ENCODE measurements around the gene PHKB. TPM values are rescaled to one million over a fixed set of nuclear protein-coding genes. Genes with fewer than 3 reads are reported as not detected.
"Not testable (repeated sequence)": the region's sequence is repeated elsewhere in the genome, so short reads cannot be mapped to it uniquely, and the experiment has no call there.

PHKB gene
- total RNA-seq = 10 to 100 TPM; 27.6 to 28.8 TPM

GRCh38 chr16:47460711-47461597, at the start of gene PHKB, which contains the start of gene ITFG1:
TSS of gene PHKB (plus strand) at chr16:47461331. CDS start at chr16:47461351, 20 bp downstream.
TSS of gene ITFG1 (minus strand) at chr16:47461063. CDS start at chr16:47461045, 18 bp downstream.
- peak; percentile 96 for DNase-seq
- Mint-ChIP-seq H3K4me1 (ENCODE audit: low read depth) (peaks cover 53% of the 10 kb centered on the region), H3K36me3 (peaks cover 18% of the 10 kb centered on the region), H3K27me3 (no peaks in the 10 kb centered on the region), H3K9me3 (no peaks in the 10 kb centered on the region), H3K27ac (peak within 1 kb of the TSS; percentile 95), H3K4me3 (peak within 1 kb of the TSS; percentile 93)
- POLR2A ChIA-PET = interaction anchor here (0.8 to 2.7 kb wide), 4 partner anchors 26 to 487 kb away, joined by 3 to 12 read pairs (median 5); partner anchors contain the start of gene DNAJA2
- intact Hi-C loops (cut with micrococcal nuclease) = loop anchor here (1.0 to 10.0 kb wide), 8 partner anchors 113 to 776 kb away; partner anchors contain the start of genes DNAJA2, GPT2, ORC6 and VPS35
- CTCF ChIA-PET = interaction anchor here (0.6 to 3.5 kb wide), 16 partner anchors 15 to 1169 kb away, joined by 3 to 36 read pairs (median 3); partner anchors contain the start of gene NETO2

GRCh38 chr16:47413041-47413440, 48.1 kb upstream of the PHKB start:
- Mint-ChIP-seq H3K4me3 (no peak overlapping the region), H3K4me1 (ENCODE audit: low read depth) (peaks cover 18% of the 10 kb centered on the region), H3K36me3 (peaks cover 21% of the 10 kb centered on the region), H3K27me3 (no peaks in the 10 kb centered on the region), H3K9me3 (no peaks in the 10 kb centered on the region), H3K27ac (no peak overlapping the region)
- no peak for DNase-seq
- intact Hi-C loops (cut with micrococcal nuclease) = no loop called here
- POLR2A ChIA-PET = no interaction called here
- CTCF ChIA-PET = no interaction called here

- ChIA-PET POLR2A (no interaction called here), CTCF (interaction anchor here (0.6 kb wide), 1 partner anchor 376 kb away, joined by 3 read pairs; no protein-coding TSS in a partner anchor)
- no peaks in the 10 kb centered on the region for H3K27me3 Mint-ChIP-seq
- H3K9me3 Mint-ChIP-seq = no peaks in the 10 kb centered on the region
- peaks cover 8% of the 10 kb centered on the region for H3K4me1 Mint-ChIP-seq (ENCODE audit: low read depth)
- peaks cover 25% of the 10 kb centered on the region for H3K36me3 Mint-ChIP-seq
- no peak for DNase-seq
- intact Hi-C loops (cut with micrococcal nuclease) = no loop called here
- no peak overlapping the region for H3K27ac Mint-ChIP-seq
- no peak overlapping the region for H3K4me3 Mint-ChIP-seq
Observed at GRCh38 chr16:47416869-47417268, 44.3 kb upstream of the PHKB start.

GRCh38 chr16:47424846-47425245, 36.3 kb upstream of the PHKB start:
- Mint-ChIP-seq H3K4me1 (ENCODE audit: low read depth) (no peaks in the 10 kb centered on the region), H3K36me3 (peaks cover 43% of the 10 kb centered on the region), H3K27me3 (no peaks in the 10 kb centered on the region), H3K4me3 (no peak overlapping the region), H3K27ac (no peak overlapping the region), H3K9me3 (no peaks in the 10 kb centered on the region)
- ChIA-PET POLR2A (no interaction called here), CTCF (no interaction called here)
- intact Hi-C loops (cut with micrococcal nuclease) = no loop called here
- DNase-seq = no peak

GRCh38 chr16:47426806-47427205, 34.3 kb upstream of the PHKB start:
- Mint-ChIP-seq H3K36me3 (peaks cover 37% of the 10 kb centered on the region), H3K27ac (no peak overlapping the region)

GRCh38 chr16:47431960-47432359, 29.2 kb upstream of the PHKB start:
- ChIA-PET POLR2A (no interaction called here), CTCF (no interaction called here)
- Mint-ChIP-seq H3K4me3 (no peak overlapping the region), H3K27ac (no peak overlapping the region), H3K27me3 (no peaks in the 10 kb centered on the region), H3K36me3 (peaks cover 24% of the 10 kb centered on the region), H3K4me1 (ENCODE audit: low read depth) (peaks cover 19% of the 10 kb centered on the region), H3K9me3 (no peaks in the 10 kb centered on the region)
- DNase-seq = no peak
- intact Hi-C loops (cut with micrococcal nuclease) = no loop called here

More at GRCh38 chr16:47426806-47427205, 34.3 kb upstream of the PHKB start:
- ChIA-PET POLR2A (no interaction called here), CTCF (no interaction called here)
- Mint-ChIP-seq H3K27me3 (no peaks in the 10 kb centered on the region), H3K4me1 (ENCODE audit: low read depth) (peaks cover 2% of the 10 kb centered on the region), H3K9me3 (no peaks in the 10 kb centered on the region), H3K4me3 (no peak overlapping the region)
- no peak for DNase-seq
- intact Hi-C loops (cut with micrococcal nuclease) = no loop called here

- H3K4me1 Mint-ChIP-seq (ENCODE audit: low read depth) = peaks cover 19% of the 10 kb centered on the region
- H3K27me3 Mint-ChIP-seq; H3K27ac Mint-ChIP-seq; intact Hi-C loops (cut with micrococcal nuclease); DNase-seq; H3K9me3 Mint-ChIP-seq; H3K4me3 Mint-ChIP-seq: not testable (repeated sequence)
- peaks cover 22% of the 10 kb centered on the region for H3K36me3 Mint-ChIP-seq
- ChIA-PET CTCF (interaction anchor here (1.3 kb wide), 1 partner anchor 33 kb away, joined by 3 read pairs; no protein-coding TSS in a partner anchor), POLR2A (interaction anchor here (0.6 to 1.6 kb wide), 2 partner anchors 27 to 790 kb away, joined by 4 to 5 read pairs; partner anchors contain the start of genes ITFG1 and PHKB)
Observed at GRCh38 chr16:47434274-47434673, 26.9 kb upstream of the PHKB start.

- H3K9me3 Mint-ChIP-seq; intact Hi-C loops (cut with micrococcal nuclease); DNase-seq; H3K27ac Mint-ChIP-seq; CTCF ChIA-PET; H3K27me3 Mint-ChIP-seq; POLR2A ChIA-PET; H3K4me3 Mint-ChIP-seq: not testable (repeated sequence)
- Mint-ChIP-seq H3K4me1 (ENCODE audit: low read depth) (peaks cover 12% of the 10 kb centered on the region), H3K36me3 (peaks cover 47% of the 10 kb centered on the region)
Observed at GRCh38 chr16:47440066-47440465, 21.1 kb upstream of the PHKB start.

- Mint-ChIP-seq H3K36me3 (peaks cover 50% of the 10 kb centered on the region), H3K4me1 (ENCODE audit: low read depth) (peaks cover 12% of the 10 kb centered on the region)
- DNase-seq; H3K27me3 Mint-ChIP-seq; H3K27ac Mint-ChIP-seq; CTCF ChIA-PET; H3K9me3 Mint-ChIP-seq; H3K4me3 Mint-ChIP-seq; POLR2A ChIA-PET; intact Hi-C loops (cut with micrococcal nuclease): not testable (repeated sequence)
Observed at GRCh38 chr16:47442884-47443283, 18.2 kb upstream of the PHKB start.

- Mint-ChIP-seq H3K27me3 (no peaks in the 10 kb centered on the region), H3K9me3 (peaks cover 6% of the 10 kb centered on the region), H3K27ac (no peak overlapping the region), H3K4me1 (ENCODE audit: low read depth) (peaks cover 8% of the 10 kb centered on the region), H3K36me3 (peaks cover 44% of the 10 kb centered on the region), H3K4me3 (no peak overlapping the region)
- intact Hi-C loops (cut with micrococcal nuclease) = no loop called here
- ChIA-PET CTCF (no interaction called here), POLR2A (interaction anchor here (1.2 kb wide), 1 partner anchor 13 kb away, joined by 5 read pairs; no protein-coding TSS in a partner anchor)
- no peak for DNase-seq
Observed at GRCh38 chr16:47446431-47446830, 14.7 kb upstream of the PHKB start.

GRCh38 chr16:47448830-47449575, 12.1 kb upstream of the PHKB start:
- Mint-ChIP-seq H3K27me3 (no peaks in the 10 kb centered on the region), H3K36me3 (peaks cover 42% of the 10 kb centered on the region), H3K9me3 (no peaks in the 10 kb centered on the region), H3K4me3 (no peak overlapping the region), H3K4me1 (ENCODE audit: low read depth) (peaks cover 8% of the 10 kb centered on the region), H3K27ac (no peak overlapping the region)
- intact Hi-C loops (cut with micrococcal nuclease) = no loop called here
- ChIA-PET POLR2A (no interaction called here), CTCF (no interaction called here)
- DNase-seq = no peak

- intact Hi-C loops (cut with micrococcal nuclease) = no loop called here
- peaks cover 43% of the 10 kb centered on the region for H3K36me3 Mint-ChIP-seq
- ChIA-PET POLR2A (no interaction called here), CTCF (no interaction called here)
- no peaks in the 10 kb centered on the region for H3K27me3 Mint-ChIP-seq
- no peak overlapping the region for H3K4me3 Mint-ChIP-seq
- no peak overlapping the region for H3K27ac Mint-ChIP-seq
- H3K4me1 Mint-ChIP-seq (ENCODE audit: low read depth) = peaks cover 8% of the 10 kb centered on the region
- no peaks in the 10 kb centered on the region for H3K9me3 Mint-ChIP-seq
- DNase-seq = no peak
Observed at GRCh38 chr16:47449788-47450187, 11.3 kb upstream of the PHKB start.
